RWPE1 (cell line): ENCODE measurements around the gene RHOT2.

Experiments
- CTCF ChIA-PET: fragments of 350-600 bp; sonication (Branson Sonifier 250); formaldehyde crosslinking; extraction: SDS; loops from one replicate; lab custom pipeline; 2021; lab: Yijun Ruan, JAX
- POLR2A ChIA-PET: fragments of 400-600 bp; formaldehyde crosslinking; extraction: SDS; loops from one replicate; lab custom pipeline; 2020; ENCODE audit warnings: antibody characterized with exemption; ENCODE audit not compliant: low non-redundant PET; lab: Yijun Ruan, JAX
- DNase-seq: peaks from one replicate; pipeline ENCODE4 v3.0.0; 2012; ENCODE audit warnings: low spot score
- H3K27ac ChIP-seq: fragments of 450-650 bp; 2 replicates; pipeline ENCODE4 v1.5.1; 2017
- TF ChIP-seq, protein P1 (sequence below): fragments of 450-650 bp; conservative IDR thresholded peaks from 2 replicates; pipeline ENCODE4 v1.5.1; 2017; ENCODE audit warnings: low read depth, mild to moderate bottlenecking

Gene RHOT2

GRCh38 chr16:646679-647172 lies 21.2 kb upstream of the RHOT2 start:
- peak overlapping the region; percentile 89 for H3K27ac ChIP-seq
- ChIA-PET CTCF (interaction anchor here (1.8 kb wide), 1 partner anchor 10 kb away, joined by 10 read pairs; no protein-coding TSS in a partner anchor), POLR2A (no interaction called here)
- TF ChIP-seq, protein P1, sequence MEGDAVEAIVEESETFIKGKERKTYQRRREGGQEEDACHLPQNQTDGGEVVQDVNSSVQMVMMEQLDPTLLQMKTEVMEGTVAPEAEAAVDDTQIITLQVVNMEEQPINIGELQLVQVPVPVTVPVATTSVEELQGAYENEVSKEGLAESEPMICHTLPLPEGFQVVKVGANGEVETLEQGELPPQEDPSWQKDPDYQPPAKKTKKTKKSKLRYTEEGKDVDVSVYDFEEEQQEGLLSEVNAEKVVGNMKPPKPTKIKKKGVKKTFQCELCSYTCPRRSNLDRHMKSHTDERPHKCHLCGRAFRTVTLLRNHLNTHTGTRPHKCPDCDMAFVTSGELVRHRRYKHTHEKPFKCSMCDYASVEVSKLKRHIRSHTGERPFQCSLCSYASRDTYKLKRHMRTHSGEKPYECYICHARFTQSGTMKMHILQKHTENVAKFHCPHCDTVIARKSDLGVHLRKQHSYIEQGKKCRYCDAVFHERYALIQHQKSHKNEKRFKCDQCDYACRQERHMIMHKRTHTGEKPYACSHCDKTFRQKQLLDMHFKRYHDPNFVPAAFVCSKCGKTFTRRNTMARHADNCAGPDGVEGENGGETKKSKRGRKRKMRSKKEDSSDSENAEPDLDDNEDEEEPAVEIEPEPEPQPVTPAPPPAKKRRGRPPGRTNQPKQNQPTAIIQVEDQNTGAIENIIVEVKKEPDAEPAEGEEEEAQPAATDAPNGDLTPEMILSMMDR, result no peak
- no peak for DNase-seq

DNA sequence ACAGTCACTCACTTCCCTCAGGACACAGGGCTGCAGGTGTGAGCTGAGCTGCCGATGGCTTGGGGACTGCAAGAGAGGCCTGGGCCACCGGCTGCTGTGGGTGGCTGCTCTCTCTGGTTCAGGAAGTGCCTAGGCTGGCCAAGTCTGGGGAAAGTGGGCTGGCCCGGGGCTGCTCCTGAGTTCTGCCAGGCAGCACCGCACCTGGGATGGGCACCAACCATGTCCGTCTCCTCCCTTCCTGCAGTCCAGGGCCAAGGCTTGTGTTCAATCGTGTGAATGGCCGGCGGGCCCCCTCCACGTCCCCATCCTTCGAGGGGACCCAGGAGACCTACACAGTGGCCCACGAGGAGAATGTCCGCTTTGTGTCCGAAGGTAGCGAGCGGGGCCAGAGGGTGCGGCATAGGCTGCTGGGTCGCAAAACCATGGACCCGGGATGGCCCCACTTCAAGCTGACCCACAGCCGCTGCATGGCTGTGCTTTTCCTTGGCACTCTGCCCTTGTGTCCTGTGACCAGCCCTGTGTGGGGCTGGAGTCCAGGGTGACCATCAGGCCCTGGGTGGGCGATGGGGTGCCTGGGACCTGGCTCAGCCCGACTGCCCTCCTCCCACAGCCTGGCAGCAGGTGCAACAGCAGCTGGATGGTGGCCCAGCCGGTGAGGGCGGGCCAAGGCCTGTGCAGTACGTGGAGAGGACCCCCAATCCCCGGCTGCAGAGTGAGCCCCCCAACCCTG lies 20.6 kb upstream of the RHOT2 start:
- CTCF ChIA-PET, result interaction anchor here (0.6 to 1.8 kb wide), 10 partner anchors 10 to 148 kb away, joined by 3 to 10 read pairs (median 4); partner anchors contain the start of gene WDR24
- peak overlapping the region; percentile 89 for H3K27ac ChIP-seq
- DNase-seq, result no peak
- TF ChIP-seq, protein P1, result no peak
- POLR2A ChIA-PET, result no interaction called here

DNA sequence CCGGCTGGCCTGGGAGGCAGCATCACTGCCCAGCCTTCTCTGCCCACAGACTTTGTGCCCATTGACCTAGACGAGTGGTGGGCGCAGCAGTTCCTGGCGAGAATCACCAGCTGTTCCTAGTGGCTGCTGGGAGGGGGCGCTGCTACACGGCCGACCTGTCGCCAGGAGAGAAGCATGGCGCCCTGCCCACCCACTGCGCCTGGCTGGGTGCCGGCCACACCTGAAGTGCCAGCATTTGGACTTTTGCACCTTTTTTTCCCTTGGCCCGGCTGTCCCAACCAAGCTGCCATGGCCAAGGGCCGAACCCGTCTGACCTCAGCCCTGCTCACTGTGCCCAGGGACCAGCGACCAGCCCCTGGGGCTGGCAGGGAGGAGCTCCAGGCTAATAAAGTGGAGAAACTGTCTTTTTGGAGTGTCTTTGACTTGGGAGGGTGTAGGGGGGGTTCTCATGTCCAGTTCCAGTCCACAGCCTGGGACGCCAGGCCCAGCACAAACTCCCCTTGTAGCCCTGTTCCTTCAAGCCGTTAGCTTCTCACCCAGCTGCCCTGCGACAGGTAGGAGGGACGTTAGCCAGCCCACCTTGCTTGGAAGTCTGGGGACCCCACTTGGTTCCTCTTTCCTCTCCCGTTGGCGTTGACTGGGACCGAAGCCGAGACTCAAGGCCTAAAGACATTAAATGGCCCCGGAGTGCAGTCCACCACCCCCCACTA lies 19.7 kb upstream of the RHOT2 start:
- DNase-seq, result peak; percentile 41
- POLR2A ChIA-PET, result no interaction called here
- TF ChIP-seq, protein P1, result peak; percentile 79
- CTCF ChIA-PET, result interaction anchor here (0.6 to 1.8 kb wide), 15 partner anchors 9 to 148 kb away, joined by 3 to 10 read pairs (median 4); partner anchors contain the start of gene WDR24
- H3K27ac ChIP-seq, result peak overlapping the region; percentile 89

GRCh38 chr16:648781-649589 lies 18.9 kb upstream of the RHOT2 start, which contains the start of gene WDR90:
Gene WDR90, plus strand, starts transcription at chr16:649365. Its CDS starts 52 bp downstream, at chr16:649417.
- CTCF ChIA-PET, result interaction anchor here (0.5 to 1.8 kb wide), 13 partner anchors 8 to 125 kb away, joined by 3 to 10 read pairs (median 5); no protein-coding TSS in a partner anchor
- POLR2A ChIA-PET, result interaction anchor here (0.8 to 1.2 kb wide), 2 partner anchors 13 to 122 kb away, joined by 3 to 4 read pairs; partner anchors contain the start of gene METTL26
- H3K27ac ChIP-seq, result peak within 1 kb of the TSS; percentile 89
- peak; percentile 91 for DNase-seq
- TF ChIP-seq, protein P1, result no peak

GRCh38 chr16:649631-650030 lies 18.3 kb upstream of the RHOT2 start:
- ChIA-PET POLR2A (interaction anchor here (0.8 to 1.2 kb wide), 2 partner anchors 14 to 122 kb away, joined by 3 to 4 read pairs; partner anchors contain the start of gene METTL26), CTCF (interaction anchor here (0.5 to 0.9 kb wide), 5 partner anchors 9 to 118 kb away, joined by 3 to 5 read pairs (median 3); no protein-coding TSS in a partner anchor)
- DNase-seq, result no peak
- TF ChIP-seq, protein P1, result no peak
- peak overlapping the region; percentile 89 for H3K27ac ChIP-seq
